A673 (cell line): ENCODE data around the gene PPFIBP1.
"Not testable (repeated sequence)": the region's sequence is repeated elsewhere in the genome, so short reads cannot be mapped to it uniquely, and the experiment has no call there.

Source experiments
- CTCF ChIP-seq: fragments of 300-800, 200-600 bp; sonication (generic); conservative IDR thresholded peaks from 2 replicates; pipeline ENCODE4 v1.5.1; 2017; ENCODE audit warnings: low read depth, mild to moderate bottlenecking, antibody characterized with exemption, low read length, moderate library complexity, mixed read lengths
- EZH2 ChIP-seq: fragments of 200-600 bp; sonication (generic); IDR thresholded peaks from 2 replicates; pipeline ENCODE4 v1.6.1; 2017; ENCODE audit warnings: borderline replicate concordance, low read depth, mild to moderate bottlenecking, mixed read lengths, antibody characterized with exemption, low read length; ENCODE audit not compliant: poor library complexity, severe bottlenecking

- not testable (repeated sequence) for TF ChIP-seq CTCF, EZH2
These were observed 58.4 kb downstream of the PPFIBP1 start for GRCh38 chr12:27582445-27582844.
